Spinal cord (tissue), 4 donors: ENCODE measurements around the gene HMMR. TPM values are rescaled to one million over a fixed set of nuclear protein-coding genes. Genes with fewer than 3 reads are reported as not detected.

Experiments used
- polyA plus RNA-seq, 2 donors: library from polyadenylated mRNA; unstranded; fragments of 120-200 nt; gene quantifications; one replicate each; pipeline ENCODE4 v1.2.1, GENCODE V29; 2013; ENCODE audit not compliant: insufficient read length in 2 of 2
- small RNA-seq: library from RNA; depleted of rRNA; stranded (forward); fragments of <200 nt; gene quantifications from one replicate; pipeline ENCODE3, GENCODE V24; 2014; ENCODE audit warnings: low replicate concordance
- total RNA-seq, 2 donors: library from RNA; depleted of rRNA in 1 of 2; stranded (reverse); fragments of 120-200 nt in 1 of 2; fragments of >200 nt in 1 of 2; gene quantifications; one replicate each; pipeline versions ENCODE4 v1.2.3 to v1.2.4, GENCODE V29; 2013 to 2014

HMMR gene
- total and polyA plus RNA-seq, 4 donors, result 4.5 to 12.2 (median 8.0) TPM

Small RNAs within 50 kb of the gene (small RNA-seq; reads per million reads assigned to genes)
- not detected for gene AC008723.1

Other genes starting within 250 kb of the HMMR start
- gene CCNG1, start 23.0 kb upstream of the HMMR start, total RNA-seq, result 100 to 1,000 TPM; 120 to 162 TPM
- 10 to 100 TPM; 71.7 to 72.6 TPM for gene CCNG1, start 23.0 kb upstream of the HMMR start, polyA plus RNA-seq
- gene NUDCD2, start 530 bp upstream of the HMMR start, total RNA-seq, result 10 to 100 TPM; 16.9 to 36.6 TPM
- 10 to 100 TPM; 59.8 to 68.0 TPM for gene NUDCD2, start 530 bp upstream of the HMMR start, polyA plus RNA-seq
- gene MAT2B, start 45.0 kb downstream of the HMMR start, total RNA-seq, result 10 to 100 TPM; 38.5 to 55.0 TPM
- gene MAT2B, start 45.0 kb downstream of the HMMR start, polyA plus RNA-seq, result 10 to 100 TPM; 37.5 to 38.6 TPM